SK-N-SH treated with all-trans-retinoic acid at 6 μM for 48 hours (cell line): Measurements from ENCODE around the gene ETV6.

Experiments used
- ATAC-seq: fragments of 200-7000 bp; cut with Tn5 transposase; 3 replicates; pipeline ENCODE4 v1.9.1; 2020; ENCODE audit warnings: mild to moderate bottlenecking, moderate library complexity
- ARNTL ChIP-seq: fragments of 450-650 bp; formaldehyde crosslinking; IDR thresholded peaks from 2 replicates; pipeline ENCODE4 v1.5.0; 2020; ENCODE audit warnings: low read depth, mild to moderate bottlenecking, moderate library complexity, borderline replicate concordance
- BACH2 ChIP-seq: fragments of 250-450 bp; sonication (Bioruptor Pico); IDR thresholded peaks from 2 replicates; pipeline ENCODE4 v1.9.0; 2021; ENCODE audit warnings: mild to moderate bottlenecking, borderline replicate concordance
- CSDC2 ChIP-seq: fragments of 250-450 bp; sonication (Bioruptor Pico); IDR thresholded peaks from 2 replicates; pipeline ENCODE4 v1.5.0; 2020; ENCODE audit warnings: mild to moderate bottlenecking, moderate library complexity
- ESRRG ChIP-seq: fragments of 250-450 bp; sonication (Bioruptor Pico); IDR thresholded peaks from 2 replicates; pipeline ENCODE4 v1.6.1; 2021; ENCODE audit warnings: mild to moderate bottlenecking
- GLIS3 ChIP-seq: fragments of 250-450 bp; sonication (Bioruptor Pico); IDR thresholded peaks from 2 replicates; pipeline ENCODE4 v1.5.0; 2020; ENCODE audit warnings: mild to moderate bottlenecking, moderate library complexity
- ISL1 ChIP-seq: fragments of 250-450 bp; sonication (Bioruptor Pico); IDR thresholded peaks from 2 replicates; pipeline ENCODE4 v2.1.2; 2022; ENCODE audit warnings: mild to moderate bottlenecking, moderate library complexity
- OSR1 ChIP-seq: fragments of 250-450 bp; sonication (Bioruptor Pico); IDR thresholded peaks from 2 replicates; pipeline ENCODE4 v1.8.0; 2022; ENCODE audit warnings: moderate library complexity, mild to moderate bottlenecking, inconsistent platforms
- PPARA ChIP-seq: fragments of 250-450 bp; sonication (Bioruptor Pico); IDR thresholded peaks from 2 replicates; pipeline ENCODE4 v1.5.0; 2020; ENCODE audit warnings: mild to moderate bottlenecking, borderline replicate concordance
- RARB ChIP-seq: fragments of 250-450 bp; sonication (Bioruptor Pico); IDR thresholded peaks from 2 replicates; pipeline ENCODE4 v1.8.0; 2021; ENCODE audit warnings: mild to moderate bottlenecking, moderate library complexity
- SNAI2 ChIP-seq: fragments of 250-450 bp; sonication (Bioruptor Pico); IDR thresholded peaks from 2 replicates; pipeline ENCODE4 v1.5.0; 2020; ENCODE audit warnings: mild to moderate bottlenecking, moderate library complexity
- TCF4 ChIP-seq: fragments of 250-450 bp; sonication (Bioruptor Pico); IDR thresholded peaks from 2 replicates; pipeline ENCODE4 v1.8.0; 2021; ENCODE audit warnings: mild to moderate bottlenecking, moderate library complexity, borderline replicate concordance
- TOX ChIP-seq: fragments of 250-450 bp; sonication (Bioruptor Pico); IDR thresholded peaks from 2 replicates; pipeline ENCODE4 v1.8.0; 2021; ENCODE audit warnings: mild to moderate bottlenecking, moderate library complexity, borderline replicate concordance
- ZC3H10 ChIP-seq: fragments of 250-450 bp; sonication (Bioruptor Pico); IDR thresholded peaks from 2 replicates; pipeline ENCODE4 v1.5.1; 2021; ENCODE audit warnings: mild to moderate bottlenecking, moderate library complexity
- ZFP3 ChIP-seq: fragments of 250-450 bp; sonication (Bioruptor Pico); IDR thresholded peaks from 2 replicates; pipeline ENCODE4 v1.5.0; 2020; ENCODE audit warnings: mild to moderate bottlenecking, moderate library complexity
- ZFP30 ChIP-seq: fragments of 450-650 bp; formaldehyde crosslinking; IDR thresholded peaks from 2 replicates; pipeline ENCODE4 v1.5.0; 2022; ENCODE audit warnings: mild to moderate bottlenecking, moderate library complexity
- ZNF565 ChIP-seq: fragments of 450-650 bp; formaldehyde crosslinking; conservative IDR thresholded peaks from 2 replicates; pipeline ENCODE4 v1.5.0; 2020; ENCODE audit warnings: low read depth, mild to moderate bottlenecking, moderate library complexity
- ZNF70 ChIP-seq: fragments of 450-650 bp; formaldehyde crosslinking; IDR thresholded peaks from 2 replicates; pipeline ENCODE4 v1.5.0; 2020; ENCODE audit warnings: mild to moderate bottlenecking, moderate library complexity
- ZNF8 ChIP-seq: fragments of 450-650 bp; formaldehyde crosslinking; IDR thresholded peaks from 2 replicates; pipeline ENCODE4 v1.5.0; 2020; ENCODE audit warnings: mild to moderate bottlenecking, moderate library complexity
- TF ChIP-seq, protein P1 (sequence below): fragments of 250-450 bp; sonication (Bioruptor Pico); IDR thresholded peaks from 2 replicates; pipeline ENCODE4 v1.5.1; 2020; ENCODE audit warnings: low read depth, mild to moderate bottlenecking, moderate library complexity
- TF ChIP-seq, protein P2 (sequence below): fragments of 250-450 bp; sonication (Bioruptor Pico); IDR thresholded peaks from 2 replicates; pipeline ENCODE4 v1.8.0; 2020; ENCODE audit warnings: mild to moderate bottlenecking, moderate library complexity, borderline replicate concordance
- TF ChIP-seq, protein P3 (sequence below): fragments of 250-450 bp; sonication (Bioruptor Pico); IDR thresholded peaks from 2 replicates; pipeline ENCODE4 v1.5.0; 2020; ENCODE audit warnings: mild to moderate bottlenecking, moderate library complexity
- TF ChIP-seq, protein P4 (sequence below): fragments of 250-450 bp; sonication (Bioruptor Pico); IDR thresholded peaks from 2 replicates; pipeline ENCODE4 v1.5.1; 2021; ENCODE audit warnings: mild to moderate bottlenecking, moderate library complexity
- TF ChIP-seq, protein P5 (sequence below): fragments of 250-450 bp; sonication (Bioruptor Pico); IDR thresholded peaks from 2 replicates; pipeline ENCODE4 v1.8.0; 2021; ENCODE audit warnings: low read depth, mild to moderate bottlenecking, moderate library complexity, borderline replicate concordance

The ETV6 gene

DNA sequence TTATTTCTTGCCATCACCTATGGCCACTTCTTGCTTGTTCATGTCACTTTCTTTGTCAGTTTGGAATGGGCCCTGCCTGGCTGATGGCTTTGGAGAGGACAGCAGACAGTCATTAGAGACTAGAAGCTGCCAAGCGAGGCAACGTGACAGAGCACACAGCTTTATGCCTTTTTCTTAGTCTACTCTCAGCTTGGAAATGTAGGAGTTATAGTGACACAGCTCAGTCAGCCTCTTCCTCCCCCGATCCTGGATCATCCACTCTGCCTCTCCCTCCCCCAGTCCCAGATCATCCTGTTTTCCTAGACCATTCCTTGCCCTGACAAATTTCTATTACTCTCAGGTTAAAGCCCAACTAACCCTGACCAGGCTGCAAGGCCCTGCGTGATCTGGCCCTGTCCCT lies 26.6 kb downstream of the ETV6 start:
- TF ChIP-seq, protein P1, sequence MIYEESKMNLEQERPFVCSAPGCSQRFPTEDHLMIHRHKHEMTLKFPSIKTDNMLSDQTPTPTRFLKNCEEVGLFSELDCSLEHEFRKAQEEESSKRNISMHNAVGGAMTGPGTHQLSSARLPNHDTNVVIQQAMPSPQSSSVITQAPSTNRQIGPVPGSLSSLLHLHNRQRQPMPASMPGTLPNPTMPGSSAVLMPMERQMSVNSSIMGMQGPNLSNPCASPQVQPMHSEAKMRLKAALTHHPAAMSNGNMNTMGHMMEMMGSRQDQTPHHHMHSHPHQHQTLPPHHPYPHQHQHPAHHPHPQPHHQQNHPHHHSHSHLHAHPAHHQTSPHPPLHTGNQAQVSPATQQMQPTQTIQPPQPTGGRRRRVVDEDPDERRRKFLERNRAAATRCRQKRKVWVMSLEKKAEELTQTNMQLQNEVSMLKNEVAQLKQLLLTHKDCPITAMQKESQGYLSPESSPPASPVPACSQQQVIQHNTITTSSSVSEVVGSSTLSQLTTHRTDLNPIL (CRISPR knock-in tag): no peak
- TF ChIP-seq ESRRG (CRISPR knock-in tag) (no peak), GLIS3 (no peak), ZNF70 (CRISPR knock-in tag) (no peak), TCF4 (CRISPR knock-in tag) (no peak), ZNF565 (CRISPR knock-in tag) (no peak), ZNF8 (CRISPR knock-in tag) (no peak), OSR1 (CRISPR knock-in tag) (no peak), ZC3H10 (CRISPR knock-in tag) (no peak), ZFP30 (CRISPR knock-in tag) (no peak), RARB (CRISPR knock-in tag) (no peak)
- TF ChIP-seq, protein P2, sequence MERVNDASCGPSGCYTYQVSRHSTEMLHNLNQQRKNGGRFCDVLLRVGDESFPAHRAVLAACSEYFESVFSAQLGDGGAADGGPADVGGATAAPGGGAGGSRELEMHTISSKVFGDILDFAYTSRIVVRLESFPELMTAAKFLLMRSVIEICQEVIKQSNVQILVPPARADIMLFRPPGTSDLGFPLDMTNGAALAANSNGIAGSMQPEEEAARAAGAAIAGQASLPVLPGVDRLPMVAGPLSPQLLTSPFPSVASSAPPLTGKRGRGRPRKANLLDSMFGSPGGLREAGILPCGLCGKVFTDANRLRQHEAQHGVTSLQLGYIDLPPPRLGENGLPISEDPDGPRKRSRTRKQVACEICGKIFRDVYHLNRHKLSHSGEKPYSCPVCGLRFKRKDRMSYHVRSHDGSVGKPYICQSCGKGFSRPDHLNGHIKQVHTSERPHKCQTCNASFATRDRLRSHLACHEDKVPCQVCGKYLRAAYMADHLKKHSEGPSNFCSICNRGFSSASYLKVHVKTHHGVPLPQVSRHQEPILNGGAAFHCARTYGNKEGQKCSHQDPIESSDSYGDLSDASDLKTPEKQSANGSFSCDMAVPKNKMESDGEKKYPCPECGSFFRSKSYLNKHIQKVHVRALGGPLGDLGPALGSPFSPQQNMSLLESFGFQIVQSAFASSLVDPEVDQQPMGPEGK: no peak
- TF ChIP-seq, protein P3, sequence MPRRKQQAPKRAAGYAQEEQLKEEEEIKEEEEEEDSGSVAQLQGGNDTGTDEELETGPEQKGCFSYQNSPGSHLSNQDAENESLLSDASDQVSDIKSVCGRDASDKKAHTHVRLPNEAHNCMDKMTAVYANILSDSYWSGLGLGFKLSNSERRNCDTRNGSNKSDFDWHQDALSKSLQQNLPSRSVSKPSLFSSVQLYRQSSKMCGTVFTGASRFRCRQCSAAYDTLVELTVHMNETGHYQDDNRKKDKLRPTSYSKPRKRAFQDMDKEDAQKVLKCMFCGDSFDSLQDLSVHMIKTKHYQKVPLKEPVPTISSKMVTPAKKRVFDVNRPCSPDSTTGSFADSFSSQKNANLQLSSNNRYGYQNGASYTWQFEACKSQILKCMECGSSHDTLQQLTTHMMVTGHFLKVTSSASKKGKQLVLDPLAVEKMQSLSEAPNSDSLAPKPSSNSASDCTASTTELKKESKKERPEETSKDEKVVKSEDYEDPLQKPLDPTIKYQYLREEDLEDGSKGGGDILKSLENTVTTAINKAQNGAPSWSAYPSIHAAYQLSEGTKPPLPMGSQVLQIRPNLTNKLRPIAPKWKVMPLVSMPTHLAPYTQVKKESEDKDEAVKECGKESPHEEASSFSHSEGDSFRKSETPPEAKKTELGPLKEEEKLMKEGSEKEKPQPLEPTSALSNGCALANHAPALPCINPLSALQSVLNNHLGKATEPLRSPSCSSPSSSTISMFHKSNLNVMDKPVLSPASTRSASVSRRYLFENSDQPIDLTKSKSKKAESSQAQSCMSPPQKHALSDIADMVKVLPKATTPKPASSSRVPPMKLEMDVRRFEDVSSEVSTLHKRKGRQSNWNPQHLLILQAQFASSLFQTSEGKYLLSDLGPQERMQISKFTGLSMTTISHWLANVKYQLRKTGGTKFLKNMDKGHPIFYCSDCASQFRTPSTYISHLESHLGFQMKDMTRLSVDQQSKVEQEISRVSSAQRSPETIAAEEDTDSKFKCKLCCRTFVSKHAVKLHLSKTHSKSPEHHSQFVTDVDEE: no peak
- TF ChIP-seq, protein P4, sequence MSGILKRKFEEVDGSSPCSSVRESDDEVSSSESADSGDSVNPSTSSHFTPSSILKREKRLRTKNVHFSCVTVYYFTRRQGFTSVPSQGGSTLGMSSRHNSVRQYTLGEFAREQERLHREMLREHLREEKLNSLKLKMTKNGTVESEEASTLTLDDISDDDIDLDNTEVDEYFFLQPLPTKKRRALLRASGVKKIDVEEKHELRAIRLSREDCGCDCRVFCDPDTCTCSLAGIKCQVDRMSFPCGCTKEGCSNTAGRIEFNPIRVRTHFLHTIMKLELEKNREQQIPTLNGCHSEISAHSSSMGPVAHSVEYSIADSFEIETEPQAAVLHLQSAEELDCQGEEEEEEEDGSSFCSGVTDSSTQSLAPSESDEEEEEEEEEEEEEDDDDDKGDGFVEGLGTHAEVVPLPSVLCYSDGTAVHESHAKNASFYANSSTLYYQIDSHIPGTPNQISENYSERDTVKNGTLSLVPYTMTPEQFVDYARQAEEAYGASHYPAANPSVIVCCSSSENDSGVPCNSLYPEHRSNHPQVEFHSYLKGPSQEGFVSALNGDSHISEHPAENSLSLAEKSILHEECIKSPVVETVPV (CRISPR knock-in tag): no peak
- TF ChIP-seq, protein P5, sequence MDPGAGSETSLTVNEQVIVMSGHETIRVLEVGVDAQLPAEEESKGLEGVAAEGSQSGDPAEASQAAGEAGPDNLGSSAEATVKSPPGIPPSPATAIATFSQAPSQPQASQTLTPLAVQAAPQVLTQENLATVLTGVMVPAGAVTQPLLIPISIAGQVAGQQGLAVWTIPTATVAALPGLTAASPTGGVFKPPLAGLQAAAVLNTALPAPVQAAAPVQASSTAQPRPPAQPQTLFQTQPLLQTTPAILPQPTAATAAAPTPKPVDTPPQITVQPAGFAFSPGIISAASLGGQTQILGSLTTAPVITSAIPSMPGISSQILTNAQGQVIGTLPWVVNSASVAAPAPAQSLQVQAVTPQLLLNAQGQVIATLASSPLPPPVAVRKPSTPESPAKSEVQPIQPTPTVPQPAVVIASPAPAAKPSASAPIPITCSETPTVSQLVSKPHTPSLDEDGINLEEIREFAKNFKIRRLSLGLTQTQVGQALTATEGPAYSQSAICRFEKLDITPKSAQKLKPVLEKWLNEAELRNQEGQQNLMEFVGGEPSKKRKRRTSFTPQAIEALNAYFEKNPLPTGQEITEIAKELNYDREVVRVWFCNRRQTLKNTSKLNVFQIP: no peak
- ATAC-seq: no peak

DNA sequence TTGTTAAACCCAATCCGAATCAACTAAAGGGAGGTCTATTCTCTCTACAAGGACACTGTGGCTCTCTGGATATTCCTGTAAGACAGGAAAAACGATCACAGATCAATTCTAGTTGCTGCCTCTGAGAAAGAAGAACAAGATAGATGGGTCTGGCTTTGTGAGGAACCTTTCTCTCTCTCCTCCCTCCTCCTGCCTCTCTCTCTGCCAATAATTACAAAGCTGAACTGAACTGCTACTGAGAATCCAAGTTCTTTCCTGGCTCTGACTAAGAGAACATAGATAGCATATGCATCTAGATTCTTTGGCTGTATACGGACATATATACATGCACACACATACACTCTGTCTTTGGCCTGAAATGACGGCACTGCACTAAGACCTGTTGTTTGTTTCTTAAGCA lies 27.6 kb downstream of the ETV6 start:
- no peak for ATAC-seq
- TF ChIP-seq, protein P3: no peak
- TF ChIP-seq ZFP3 (CRISPR knock-in tag) (no peak), ARNTL (no peak), GLIS3 (no peak), SNAI2 (CRISPR knock-in tag) (no peak), ESRRG (CRISPR knock-in tag) (no peak), RARB (CRISPR knock-in tag) (no peak), ISL1 (CRISPR knock-in tag) (no peak), BACH2 (CRISPR knock-in tag) (no peak), ZNF565 (CRISPR knock-in tag) (no peak), PPARA (no peak), OSR1 (CRISPR knock-in tag) (no peak), ZNF70 (CRISPR knock-in tag) (no peak), ZC3H10 (CRISPR knock-in tag) (no peak), ZNF8 (CRISPR knock-in tag) (no peak), ZFP30 (CRISPR knock-in tag) (no peak), CSDC2 (CRISPR knock-in tag) (no peak), TOX (CRISPR knock-in tag) (no peak)
- TF ChIP-seq, protein P5: no peak
- TF ChIP-seq, protein P2: no peak
